HG02885 (cell line): ENCODE data around the gene STX1A.
"Not testable (repeated sequence)": the region's sequence is repeated elsewhere in the genome, so short reads cannot be mapped to it uniquely, and the experiment has no call there.

Experiments used
- ATAC-seq: cut with Tn5 transposase; IDR thresholded peaks from one replicate; pipeline ENCODE4 v1.9.1; 2021; ENCODE audit warnings: mild to moderate bottlenecking; ENCODE audit not compliant: unreplicated experiment, poor library complexity

STX1A gene

GRCh38 chr7:73713319-73713718, 6.2 kb downstream of the STX1A start:
- not testable (repeated sequence) for ATAC-seq

- ATAC-seq, result no peak
Measured at GRCh38 chr7:73712773-73713172, 6.7 kb downstream of the STX1A start.

GRCh38 chr7:73708961-73709549, 10.4 kb downstream of the STX1A start:
- no peak for ATAC-seq

GRCh38 chr7:73707045-73707631, 12.3 kb downstream of the STX1A start:
- no peak for ATAC-seq

GRCh38 chr7:73706126-73707044, 13.1 kb downstream of the STX1A start:
- ATAC-seq, result no peak

GRCh38 chr7:73705551-73705920, 13.9 kb downstream of the STX1A start:
- no peak for ATAC-seq

- no peak for ATAC-seq
Measured at GRCh38 chr7:73704640-73705550, 14.6 kb downstream of the STX1A start.

GRCh38 chr7:73703757-73704639, 15.5 kb downstream of the STX1A start:
- no peak for ATAC-seq

GRCh38 chr7:73703225-73703624, 16.2 kb downstream of the STX1A start:
- no peak for ATAC-seq

GRCh38 chr7:73702665-73703064, 16.8 kb downstream of the STX1A start:
- ATAC-seq, result no peak

GRCh38 chr7:73702226-73702625, 17.2 kb downstream of the STX1A start:
- no peak for ATAC-seq

GRCh38 chr7:73701357-73701995, 18.0 kb downstream of the STX1A start:
- ATAC-seq, result peak; percentile 44

- no peak for ATAC-seq
Measured at GRCh38 chr7:73700581-73701134, 18.8 kb downstream of the STX1A start.

- ATAC-seq, result no peak
Measured at GRCh38 chr7:73700069-73700423, 19.4 kb downstream of the STX1A start.

- no peak for ATAC-seq
Measured at GRCh38 chr7:73699370-73700068, 19.9 kb downstream of the STX1A start.

GRCh38 chr7:73698410-73698809, 21.1 kb downstream of the STX1A start:
- no peak for ATAC-seq

- no peak for ATAC-seq
Measured at GRCh38 chr7:73696372-73696771, 23.1 kb downstream of the STX1A start.

GRCh38 chr7:73690646-73691045, 28.8 kb downstream of the STX1A start:
- ATAC-seq, result no peak
